WERI-Rb-1 (cell line): ENCODE results near the gene CCT8.

Experiments used
- DNase-seq: peaks from one replicate; pipeline ENCODE4 v3.0.0-alpha.2; 2020
- H3K27ac ChIP-seq: fragments of 250-450 bp; sonication (Bioruptor Pico); 2 replicates; pipeline ENCODE4 v1.5.1; 2020; ENCODE audit warnings: mild to moderate bottlenecking, moderate library complexity
- H3K27me3 ChIP-seq: fragments of 250-450 bp; sonication (Bioruptor Pico); 2 replicates; pipeline ENCODE4 v1.5.1; 2021; ENCODE audit warnings: mild to moderate bottlenecking, low read depth, moderate library complexity; ENCODE audit not compliant: insufficient read depth, severe bottlenecking
- H3K36me3 ChIP-seq: fragments of 250-450 bp; sonication (Bioruptor Pico); 2 replicates; pipeline ENCODE4 v1.5.1; 2020; ENCODE audit warnings: mild to moderate bottlenecking, moderate library complexity
- H3K4me3 ChIP-seq: 2 replicates; pipeline ENCODE4 v1.5.1; 2011; ENCODE audit warnings: low read depth, mild to moderate bottlenecking, control low read depth, low read length
- H3K9me3 ChIP-seq: fragments of 250-450 bp; sonication (Bioruptor Pico); 2 replicates; pipeline ENCODE4 v1.5.1; 2021; ENCODE audit warnings: mild to moderate bottlenecking, moderate library complexity; ENCODE audit not compliant: severe bottlenecking
- CTCF ChIP-seq: IDR thresholded peaks from 2 replicates; pipeline ENCODE4 v1.5.1; 2011; ENCODE audit warnings: low read depth, mild to moderate bottlenecking, control low read depth, inconsistent platforms, low read length

Gene CCT8

GRCh38 chr21:29092102-29092959 lies 18.9 kb upstream of the CCT8 start:
- Histone ChIP-seq H3K4me3 (no peak overlapping the region), H3K9me3 (no peaks in the 10 kb centered on the region), H3K36me3 (no peaks in the 10 kb centered on the region), H3K27ac (no peak overlapping the region), H3K27me3 (no peaks in the 10 kb centered on the region)
- DNase-seq = no peak
- no peak for TF ChIP-seq CTCF

GRCh38 chr21:29091033-29091432 lies 17.6 kb upstream of the CCT8 start:
- H3K27ac ChIP-seq = no peak overlapping the region
- H3K4me3 ChIP-seq = no peak overlapping the region
- TF ChIP-seq CTCF = no peak
- DNase-seq = no peak
- no peaks in the 10 kb centered on the region for H3K36me3 ChIP-seq
- H3K9me3 ChIP-seq = no peaks in the 10 kb centered on the region
- no peaks in the 10 kb centered on the region for H3K27me3 ChIP-seq

- TF ChIP-seq CTCF = no peak
- no peaks in the 10 kb centered on the region for H3K9me3 ChIP-seq
- H3K27me3 ChIP-seq = no peaks in the 10 kb centered on the region
- H3K36me3 ChIP-seq = no peaks in the 10 kb centered on the region
- H3K27ac ChIP-seq = no peak overlapping the region
- H3K4me3 ChIP-seq = no peak overlapping the region
- DNase-seq = no peak
These were observed 11.8 kb upstream of the CCT8 start for GRCh38 chr21:29085106-29085752.

GRCh38 chr21:29084372-29084771 lies 10.9 kb upstream of the CCT8 start:
- no peaks in the 10 kb centered on the region for H3K9me3 ChIP-seq
- H3K27ac ChIP-seq = no peak overlapping the region
- no peak for DNase-seq
- H3K27me3 ChIP-seq = no peaks in the 10 kb centered on the region
- no peaks in the 10 kb centered on the region for H3K36me3 ChIP-seq
- TF ChIP-seq CTCF = no peak
- H3K4me3 ChIP-seq = no peak overlapping the region

GRCh38 chr21:29083306-29083705 lies 9.9 kb upstream of the CCT8 start:
- H3K36me3 ChIP-seq = no peaks in the 10 kb centered on the region
- TF ChIP-seq CTCF = no peak
- no peaks in the 10 kb centered on the region for H3K27me3 ChIP-seq
- H3K9me3 ChIP-seq = no peaks in the 10 kb centered on the region
- DNase-seq = no peak
- H3K27ac ChIP-seq = no peak overlapping the region
- H3K4me3 ChIP-seq = no peak overlapping the region
